GM18951 (cell line): ENCODE results near the gene DCN.

Experiments
- POLR2A ChIP-seq: IDR thresholded peaks from 4 replicates; pipeline ENCODE4 v1.6.1; 2011; ENCODE audit warnings: mild to moderate bottlenecking; ENCODE audit not compliant: insufficient read length, insufficient read depth; ENCODE audit errors: extremely low read depth
- in situ Hi-C: fragments of 300-500 bp; cut with MboI; formaldehyde crosslinking; loops from one replicate; pipeline ENCODE4 v1.12.0; 2022; ENCODE audit warnings: low sequenced_read_pairs, mixed read lengths, inconsistent platforms; ENCODE audit not compliant: unreplicated experiment

Gene DCN

GRCh38 chr12:91142221-91142631 lies 40.4 kb downstream of the DCN start:
- in situ Hi-C loops = no loop called here
- no peak for TF ChIP-seq POLR2A

DNA sequence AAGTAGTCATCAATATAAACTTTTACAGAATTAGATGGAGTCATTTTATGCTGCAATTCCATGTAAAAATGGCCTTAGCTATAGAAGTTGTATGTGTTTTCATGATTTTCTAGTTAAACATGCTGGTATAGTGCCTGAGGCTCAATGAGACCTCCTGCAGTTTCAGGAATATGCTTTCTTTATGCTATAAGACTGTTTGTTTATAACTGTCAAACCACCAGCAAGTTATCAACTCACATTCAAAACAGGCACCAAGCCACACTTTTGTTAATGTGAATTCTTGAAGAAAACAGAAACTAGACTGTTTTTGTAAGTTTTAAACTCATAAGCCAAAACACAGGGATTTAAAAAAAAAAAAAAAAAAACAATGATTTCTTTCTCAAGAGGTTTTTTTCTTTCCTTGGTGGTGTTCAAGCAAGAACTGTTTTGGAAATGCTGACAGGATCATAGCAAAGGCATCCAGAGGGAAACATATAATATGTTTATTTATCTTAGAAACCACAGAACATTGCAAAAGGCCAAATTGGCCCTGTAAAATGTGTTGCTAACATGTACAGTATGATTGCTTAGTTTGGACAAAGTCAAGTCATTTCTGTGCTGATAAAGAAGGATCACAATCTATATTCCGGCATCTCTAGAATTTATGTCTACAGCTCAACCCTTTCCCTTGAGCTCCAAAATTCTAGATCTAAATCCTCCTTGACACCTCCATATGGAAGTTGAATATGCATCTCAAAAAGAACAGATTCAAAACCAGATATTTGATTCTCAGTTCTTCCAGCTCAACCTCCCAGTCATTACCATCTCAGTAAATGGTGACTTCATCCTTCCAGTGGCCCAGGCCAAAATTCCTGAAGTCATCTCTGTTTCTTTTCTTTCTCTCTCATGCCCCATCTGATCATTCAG lies 42.3 kb downstream of the DCN start:
- no peak for TF ChIP-seq POLR2A
- in situ Hi-C loops = no loop called here

DNA sequence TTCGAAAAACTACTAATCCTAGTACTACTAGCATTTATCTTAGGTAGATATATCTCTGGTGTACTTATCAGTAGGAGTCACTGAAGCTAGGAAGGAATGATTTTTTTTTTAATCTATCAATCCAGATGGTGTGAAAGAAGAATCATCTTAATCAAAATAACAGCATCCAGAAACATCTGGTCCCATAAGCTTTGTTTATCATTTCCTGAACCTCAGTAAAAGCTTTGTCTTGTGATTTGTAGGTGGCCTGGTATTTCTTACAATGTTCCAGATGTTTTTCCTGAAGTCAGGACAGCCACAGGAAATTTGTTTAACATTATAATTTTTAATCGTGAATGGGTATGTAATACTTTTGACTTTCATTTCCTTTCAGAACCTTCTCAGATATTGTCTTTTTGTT lies 43.3 kb downstream of the DCN start:
- TF ChIP-seq POLR2A = no peak
- in situ Hi-C loops = no loop called here

- TF ChIP-seq POLR2A = no peak
- in situ Hi-C loops = no loop called here
Measured at GRCh38 chr12:91138337-91138920, 44.2 kb downstream of the DCN start.

DNA sequence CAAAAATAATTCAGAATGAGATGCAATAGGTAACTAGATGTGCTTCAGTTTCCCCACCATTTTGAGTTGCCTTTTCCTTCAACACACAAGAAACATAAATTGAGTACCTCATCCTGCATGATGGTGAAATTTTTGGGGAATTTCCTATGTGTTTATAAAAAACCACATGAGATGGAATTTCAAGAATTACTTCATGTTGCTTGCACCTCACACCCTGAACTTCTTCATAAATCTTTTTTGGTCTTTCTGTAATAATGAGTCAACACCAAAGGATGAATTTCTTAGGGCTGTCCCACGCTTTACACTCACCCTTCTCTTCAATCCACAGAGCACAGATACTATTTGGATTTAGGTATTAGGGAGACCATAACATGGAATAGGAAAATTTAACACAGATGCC lies 48.7 kb downstream of the DCN start:
- in situ Hi-C loops = no loop called here
- TF ChIP-seq POLR2A = no peak

- no peak for TF ChIP-seq POLR2A
- in situ Hi-C loops = no loop called here
Measured at GRCh38 chr12:91129662-91130362, 52.8 kb downstream of the DCN start.

DNA sequence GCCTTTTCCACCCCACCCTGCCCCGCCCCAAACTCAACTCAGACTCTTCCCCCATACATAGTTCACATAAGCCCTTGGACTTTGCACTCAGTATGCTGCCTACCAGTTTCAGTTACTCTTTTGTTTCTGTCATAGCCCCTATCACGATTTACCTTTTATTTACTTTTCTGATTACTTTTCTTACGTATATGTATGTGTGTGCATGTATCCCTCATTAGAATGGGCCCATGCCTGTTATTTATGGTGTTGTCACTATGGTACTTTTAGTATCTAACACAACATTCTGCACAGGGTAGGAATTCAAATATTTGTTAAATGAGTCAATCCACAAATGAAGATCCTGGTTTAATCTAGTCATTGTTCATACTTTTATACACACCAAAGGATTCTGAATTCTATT lies 54.9 kb downstream of the DCN start:
- in situ Hi-C loops = no loop called here

DNA sequence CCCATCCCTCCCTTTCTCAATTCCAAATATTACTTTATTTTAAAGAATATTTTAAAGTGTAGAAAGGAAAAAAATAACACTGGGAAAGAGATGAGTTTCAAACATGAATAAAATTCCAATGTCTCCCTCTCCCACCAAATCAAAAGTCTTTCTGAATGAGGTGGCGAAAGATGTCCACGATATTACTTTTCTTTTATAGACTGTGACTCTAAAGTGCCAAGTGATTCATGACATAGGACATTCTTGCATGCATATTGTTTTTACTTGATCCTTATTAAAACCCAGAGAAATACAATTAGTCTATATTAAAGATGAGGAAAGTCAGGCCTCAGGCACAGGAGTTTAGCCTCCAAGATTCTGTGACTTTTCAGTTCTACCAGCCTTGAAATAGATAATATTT lies 55.3 kb downstream of the DCN start:
- no peak for TF ChIP-seq POLR2A
- in situ Hi-C loops = no loop called here

More for the DNA sequence above, 54.9 kb downstream of the DCN start:
- TF ChIP-seq POLR2A = no peak

DNA sequence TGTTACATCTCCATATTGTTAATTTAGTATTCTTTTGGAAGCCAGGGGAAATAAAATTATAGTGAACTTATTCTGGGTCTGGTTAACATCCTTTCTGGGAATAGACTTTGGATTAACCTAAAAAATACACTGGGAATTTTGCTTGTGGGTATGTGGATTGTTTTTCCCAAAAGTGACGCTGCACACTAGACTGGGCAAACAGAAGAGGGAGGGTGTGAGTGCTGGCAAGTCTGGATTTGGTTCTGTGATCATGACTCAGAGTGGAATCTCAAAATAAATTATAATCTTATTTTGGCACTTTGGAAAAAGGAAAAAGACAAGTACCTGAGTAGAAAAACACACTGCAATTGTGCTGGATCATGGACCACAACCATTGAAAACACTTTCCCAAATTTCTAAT lies 56.1 kb downstream of the DCN start:
- TF ChIP-seq POLR2A = no peak
- in situ Hi-C loops = no loop called here

DNA sequence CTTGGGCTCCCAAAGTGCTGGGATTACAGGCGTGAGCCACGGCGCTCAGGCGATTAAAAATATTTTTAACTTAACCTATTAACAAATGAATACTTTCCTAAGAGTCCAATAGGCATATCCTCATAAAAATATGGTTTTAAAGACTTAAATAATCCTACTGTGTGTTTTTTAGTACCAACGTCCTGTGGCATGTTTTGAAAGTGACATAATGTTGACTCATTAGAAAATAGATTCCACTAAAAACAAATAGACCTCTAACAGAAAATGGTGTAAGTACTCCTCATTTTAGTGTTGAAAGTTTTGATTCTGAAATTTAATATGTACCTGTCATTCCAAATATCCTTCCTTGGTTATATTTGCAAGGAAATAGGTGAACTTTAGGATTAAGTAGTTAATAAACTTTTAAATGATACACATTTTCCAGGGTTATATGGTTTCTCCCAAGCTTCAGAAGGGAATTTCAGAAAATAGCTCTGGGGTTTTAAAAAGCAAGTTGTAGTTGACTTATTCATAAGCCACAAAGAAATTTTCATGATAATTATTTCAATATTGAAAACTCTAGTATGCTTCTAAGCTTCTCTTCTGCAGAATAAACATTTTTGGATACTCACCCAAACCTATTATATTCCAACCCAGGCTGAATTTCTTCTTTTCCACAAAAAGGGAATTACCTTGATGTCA lies 59.2 kb downstream of the DCN start:
- in situ Hi-C loops = no loop called here
- no peak for TF ChIP-seq POLR2A

DNA sequence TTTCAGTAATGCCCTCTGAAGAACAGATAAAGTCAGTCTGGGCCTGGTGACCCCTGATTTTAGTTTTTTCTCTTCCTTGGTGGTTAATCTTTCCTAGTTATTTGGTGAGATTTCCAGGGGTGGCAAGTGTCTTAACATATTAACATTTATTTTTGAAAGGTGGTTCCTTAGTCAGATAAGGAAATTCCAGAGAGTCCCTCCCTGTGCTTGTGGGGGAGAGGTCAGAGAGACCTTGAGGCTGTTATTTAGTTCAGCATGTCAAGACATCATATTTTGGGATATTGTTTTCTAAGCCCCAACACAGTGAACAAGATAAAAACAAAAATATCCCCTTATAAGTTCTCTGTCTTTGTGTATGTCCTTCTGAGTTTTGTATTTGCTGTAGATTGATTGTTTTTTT lies 61.8 kb downstream of the DCN start:
- in situ Hi-C loops = no loop called here

DNA sequence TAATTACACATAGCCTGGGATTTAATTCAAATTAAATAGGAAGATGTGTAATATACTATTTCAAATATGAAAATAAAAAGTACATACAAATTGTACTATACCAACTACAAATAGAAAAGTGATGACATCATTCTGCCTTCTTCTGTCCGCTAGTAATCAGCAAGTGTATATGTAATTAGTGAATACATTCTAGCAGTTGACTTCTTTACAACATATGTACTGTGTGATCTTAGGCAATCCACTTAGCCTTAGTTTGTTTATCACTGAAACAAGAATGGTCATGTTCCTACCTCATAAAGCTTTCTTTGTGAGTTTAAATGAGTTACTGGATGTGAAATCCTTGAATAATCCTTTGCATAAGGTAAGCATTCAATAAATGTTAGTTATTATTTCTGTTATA lies 63.5 kb downstream of the DCN start:
- TF ChIP-seq POLR2A = no peak
- in situ Hi-C loops = no loop called here

More for the DNA sequence above, 61.8 kb downstream of the DCN start:
- TF ChIP-seq POLR2A = no peak

GRCh38 chr12:91113621-91114020 lies 69.0 kb downstream of the DCN start:
- no peak for TF ChIP-seq POLR2A
- in situ Hi-C loops = no loop called here
